Endothelial cell of umbilical vein (primary cell): Measurements from ENCODE around the gene PTGES2. TPM values are rescaled to one million over a fixed set of nuclear protein-coding genes. Genes with fewer than 3 reads are reported as not detected.

ENCODE experiments used
- BruUV-seq: library from RNA; stranded (reverse); fragments of 400-500 nt; replicated peaks from 2 replicates; lab custom pipeline; 2021; lab: Mats Ljungman, UMichigan
- CTCF ChIA-PET: fragments of 300-600, 350-600 bp; sonication (Branson Sonifier 250); formaldehyde crosslinking; loops from one replicate; lab custom pipeline; 2021; ENCODE audit warnings: antibody characterized with exemption, inconsistent platforms; lab: Charles Lee
- POLR2A ChIA-PET: fragments of 300-600, 350-600 bp; sonication (Branson Sonifier 250); formaldehyde crosslinking; loops from one replicate; lab custom pipeline; 2021; ENCODE audit warnings: antibody characterized with exemption, inconsistent platforms; lab: Charles Lee
- DNase-seq: peaks from one replicate; pipeline ENCODE4 v3.0.0-alpha.2; 2011; ENCODE audit warnings: low read depth, low spot score
- FAIRE-seq: peaks from 2 replicates; lab custom pipeline; 2011; peaks lifted over from hg19 to GRCh38; lab: Jason Lieb, UNC
- H2AFZ ChIP-seq: 2 replicates; pipeline ENCODE4 v1.6.0; 2012; ENCODE audit warnings: low read depth, low read length, control low read depth, inconsistent platforms
- H3K27ac ChIP-seq: 2 replicates; pipeline ENCODE4 v1.5.1; 2011; ENCODE audit warnings: low read depth, mild to moderate bottlenecking, control low read depth, low read length, moderate library complexity; ENCODE audit not compliant: insufficient read depth
- H3K27me3 ChIP-seq, 2 experiments: 2 replicates each; pipeline versions ENCODE4 v1.6.0 to v1.6.1; 2011; ENCODE audit warnings: low read length in 2 of 2, mixed read lengths in 1 of 2; ENCODE audit not compliant: control insufficient read depth in 2 of 2, insufficient read depth in 2 of 2
- H3K36me3 ChIP-seq, 2 experiments: 2 replicates in 1 of 2; 3 replicates in 1 of 2; pipeline ENCODE4 v1.5.1; 2011; ENCODE audit warnings: low read length in 2 of 2, mild to moderate bottlenecking in 1 of 2, moderate library complexity in 1 of 2; ENCODE audit not compliant: control insufficient read depth in 2 of 2, insufficient read depth in 2 of 2; ENCODE audit errors: extremely low read depth in 1 of 2
- H3K4me1 ChIP-seq: 3 replicates; pipeline ENCODE4 v1.5.1; 2011; ENCODE audit warnings: mild to moderate bottlenecking, low read length; ENCODE audit not compliant: control insufficient read depth, insufficient read depth; ENCODE audit errors: extremely low read depth
- H3K4me2 ChIP-seq: 2 replicates; pipeline ENCODE4 v1.6.1; 2011; ENCODE audit warnings: low read length, control low read depth, mixed read lengths; ENCODE audit not compliant: insufficient read depth
- H3K4me3 ChIP-seq, 3 experiments: fragments of 200-600 bp in 1 of 3; sonication (generic), shearing (Covaris generic) in 1 of 3; replicated peaks in 1 of 3; 2 replicates each; pipeline ENCODE4 v1.5.1; 2011 to 2016; ENCODE audit warnings: control low read depth in 3 of 3, low read length in 3 of 3, mild to moderate bottlenecking in 2 of 3, inconsistent platforms in 1 of 3, low read depth in 1 of 3, moderate library complexity in 1 of 3; ENCODE audit not compliant: insufficient read depth in 1 of 3
- H3K79me2 ChIP-seq: 2 replicates; pipeline ENCODE4 v1.6.0; 2012; ENCODE audit warnings: low read length, inconsistent platforms; ENCODE audit not compliant: control insufficient read depth, insufficient read depth
- H3K9ac ChIP-seq: replicated peaks from 2 replicates; pipeline ENCODE3; 2011; ENCODE audit warnings: low read length, control low read depth; ENCODE audit not compliant: insufficient read depth; ENCODE audit errors: extremely low read depth
- H3K9me1 ChIP-seq: replicated peaks from 3 replicates; pipeline ENCODE4 v1.6.0; 2011; ENCODE audit warnings: mild to moderate bottlenecking, low read length; ENCODE audit not compliant: control insufficient read depth, insufficient read depth; ENCODE audit errors: extremely low read depth
- H3K9me3 ChIP-seq: replicated peaks from 2 replicates; pipeline ENCODE4 v1.5.1; 2012; ENCODE audit warnings: low read length, inconsistent platforms; ENCODE audit not compliant: control insufficient read depth, insufficient read depth
- H4K20me1 ChIP-seq: replicated peaks from 2 replicates; pipeline ENCODE3; 2011; ENCODE audit warnings: mild to moderate bottlenecking, low read length; ENCODE audit not compliant: control insufficient read depth, insufficient read depth; ENCODE audit errors: extremely low read depth
- CTCF ChIP-seq, 2 donors: IDR thresholded peaks; 1 replicate in 1 of 2; 2 replicates in 1 of 2; pipeline ENCODE4 v1.5.1; 2011; ENCODE audit warnings: low read length in 2 of 2, mild to moderate bottlenecking in 2 of 2, moderate library complexity in 2 of 2, control low read depth in 1 of 2, inconsistent platforms in 1 of 2, low read depth in 1 of 2; ENCODE audit not compliant: insufficient read depth in 1 of 2; ENCODE audit errors: extremely low read depth in 1 of 2
- FOS ChIP-seq: IDR thresholded peaks from 2 replicates; pipeline ENCODE4 v1.6.1; 2011; ENCODE audit warnings: mild to moderate bottlenecking, low read length, moderate library complexity, borderline replicate concordance; ENCODE audit not compliant: insufficient read depth
- GATA2 ChIP-seq: IDR thresholded peaks from 2 replicates; pipeline ENCODE4 v1.7.0; 2011; ENCODE audit warnings: low read depth, mild to moderate bottlenecking, moderate library complexity, mixed read lengths, low read length; ENCODE audit not compliant: insufficient read length, insufficient read depth
- MAX ChIP-seq: IDR thresholded peaks from 2 replicates; pipeline ENCODE4 v1.6.1; 2011; ENCODE audit not compliant: insufficient read depth, insufficient read length
- MYC ChIP-seq: IDR thresholded peaks from one replicate; pipeline ENCODE4 v1.6.1; 2011; ENCODE audit warnings: mild to moderate bottlenecking, low read depth, low read length
- POLR2A ChIP-seq: IDR thresholded peaks from 2 replicates; pipeline ENCODE4 v1.6.1; 2012; ENCODE audit warnings: low read depth, mild to moderate bottlenecking, control low read depth, low read length
- POLR2AphosphoS5 ChIP-seq: IDR thresholded peaks from 2 replicates; pipeline ENCODE4 v1.6.1; 2012; ENCODE audit warnings: low read depth, mild to moderate bottlenecking, control low read depth, low read length, moderate library complexity; ENCODE audit not compliant: insufficient read depth
- dilution Hi-C: fragments of 300-500 bp; cut with MboI; formaldehyde crosslinking; loops from one replicate; pipeline ENCODE4 v1.15.0; 2019; ENCODE audit warnings: low sequenced_read_pairs; ENCODE audit not compliant: extremely low pct_ligation_motif_present
- intact Hi-C: fragments of 100-400 bp; cut with micrococcal nuclease; formaldehyde crosslinking; loops from one replicate; pipeline ENCODE4 v1.10.0; 2022
- polyA plus RNA-seq, 4 experiments: library from polyadenylated mRNA; depleted of rRNA in 3 of 4; stranded (reverse) in 3 of 4; unstranded in 1 of 4; fragments of >200 nt; gene quantifications; 2 replicates each; pipeline versions ENCODE4 v1.2.1 to v1.2.3, GENCODE V29; 2011 to 2012; ENCODE audit warnings: missing spikeins in 1 of 4
- total RNA-seq: library from RNA; stranded (reverse); gene quantifications from 2 replicates; pipeline ENCODE4 v1.2.3, GENCODE V29; 2021

The PTGES2 gene
- total and polyA plus RNA-seq, 2 donors (not counting 3 experiments of a cell fraction or from before 2014, with no cell fraction given) = 64.2 to 69.9 TPM

- dilution Hi-C loops (no loop called here), intact Hi-C loops (no loop called here)
- TF ChIP-seq MYC (no peak), POLR2AphosphoS5 (no peak)
Measured at GRCh38 chr9:128124451-128124850, 3.1 kb downstream of the PTGES2 start.

GRCh38 chr9:128123451-128124080 is 4.0 kb downstream of the PTGES2 start:
- POLR2A ChIA-PET = no interaction called here
- Histone ChIP-seq H3K9ac (no peak overlapping the region), H3K4me1 (peaks cover 6% of the 10 kb centered on the region), H3K79me2 (peaks cover 11% of the 10 kb centered on the region), H3K9me1 (no peaks in the 10 kb centered on the region), H3K27ac (no peak overlapping the region), H2AFZ (no peak overlapping the region), H3K9me3 (no peaks in the 10 kb centered on the region), H3K4me3 (no peak overlapping the region), H3K27me3 (no peaks in the 10 kb centered on the region), H4K20me1 (no peaks in the 10 kb centered on the region), H3K36me3 (peaks cover 0 to 16% of the 10 kb centered on the region in 2 experiments), H3K4me2 (no peak overlapping the region)
- FAIRE-seq = no peak
- no peak for DNase-seq
- CTCF ChIA-PET = interaction anchor here (1.6 kb wide), 1 partner anchor 56 kb away, joined by 6 read pairs; the partner anchor contains the start of gene NAIF1
- intact Hi-C loops = no loop called here
- dilution Hi-C loops = no loop called here
- TF ChIP-seq GATA2 (no peak), CTCF (IDR thresholded peaks at IDR 0.05; ENCODE audit: extremely low read depth in 1 of 2, insufficient read depth in 1 of 2, low read depth in 1 of 2, low read length in 2 of 2) (no peak), MAX (no peak), FOS (no peak), MYC (no peak), POLR2A (no peak)
- BruUV-seq = no TSS peak

More at GRCh38 chr9:128124451-128124850, 3.1 kb downstream of the PTGES2 start:
- no peaks in the 10 kb centered on the region for H3K27me3 ChIP-seq
- FAIRE-seq = no peak
- no peak overlapping the region for H3K4me3 ChIP-seq
- no peaks in the 10 kb centered on the region for H3K9me3 ChIP-seq
- no peaks in the 10 kb centered on the region for H3K9me1 ChIP-seq
- no peak for DNase-seq
- ChIA-PET POLR2A (interaction anchor here (0.5 kb wide), 1 partner anchor 176 kb away, joined by 3 read pairs; no protein-coding TSS in a partner anchor), CTCF (interaction anchor here (0.6 to 2.1 kb wide), 12 partner anchors 10 to 181 kb away, joined by 3 to 12 read pairs (median 4); partner anchors contain the start of genes BBLN and NAIF1)
- peaks cover 0 to 16% of the 10 kb centered on the region in 2 experiments for H3K36me3 ChIP-seq
- no peak overlapping the region for H3K9ac ChIP-seq
- H3K27ac ChIP-seq = no peak overlapping the region
- peaks cover 11% of the 10 kb centered on the region for H3K4me1 ChIP-seq
- no peaks in the 10 kb centered on the region for H4K20me1 ChIP-seq
- no peak overlapping the region for H2AFZ ChIP-seq
- peaks cover 11% of the 10 kb centered on the region for H3K79me2 ChIP-seq
- no peak overlapping the region for H3K4me2 ChIP-seq
- no TSS peak for BruUV-seq
